Testis (tissue), 3 donors: ENCODE measurements around the gene EPHB1. TPM values are rescaled to one million over a fixed set of nuclear protein-coding genes. Genes with fewer than 3 reads are reported as not detected.

Experiments used
- DNase-seq: peaks from one replicate; pipeline ENCODE4 v3.0.0-alpha.2; 2019
- H3K27ac ChIP-seq, 2 donors: fragments of 200-600 bp; sonication (generic); one replicate each; pipeline ENCODE4 v1.5.1; 2019
- H3K27me3 ChIP-seq: fragments of 200-600 bp; sonication (generic); one replicate; pipeline ENCODE4 v1.5.1; 2019
- H3K36me3 ChIP-seq: fragments of 200-600 bp; sonication (generic); one replicate; pipeline ENCODE4 v1.5.1; 2017; ENCODE audit warnings: low read depth; ENCODE audit errors: missing control alignments
- H3K4me1 ChIP-seq: fragments of 200-600 bp; sonication (generic); one replicate; pipeline ENCODE4 v1.5.1; 2019
- H3K4me3 ChIP-seq, 2 donors: fragments of 200-600 bp; sonication (generic); one replicate each; pipeline ENCODE4 v1.5.1; 2017 to 2019
- H3K9me3 ChIP-seq: fragments of 200-600 bp; sonication (generic); one replicate; pipeline ENCODE4 v1.5.1; 2017
- CTCF ChIP-seq, 3 experiments: fragments of 450-650 bp in 2 of 3; fragments of 200-600 bp in 1 of 3; sonication (generic) in 1 of 3; IDR thresholded peaks; one replicate each; pipeline ENCODE4 v1.5.1; 2016 to 2019; ENCODE audit warnings: antibody characterized with exemption in 3 of 3, mild to moderate bottlenecking in 2 of 3, moderate library complexity in 1 of 3
- POLR2A ChIP-seq: fragments of 450-650 bp; IDR thresholded peaks from one replicate; pipeline ENCODE4 v1.6.1; 2017; ENCODE audit warnings: antibody characterized with exemption, mild to moderate bottlenecking, moderate library complexity
- WGBS, 2 donors: methylation state at CpG; one replicate each; pipeline ENCODE4 v1.1.5; 2018; 5-methylcytosine and 5-hydroxymethylcytosine counted together
- intact Hi-C: fragments of 100-400 bp; cut with DNase I; formaldehyde crosslinking; loops from one replicate; pipeline ENCODE4 v1.15.1; 2023; ENCODE audit warnings: low total_unique reads
- polyA plus RNA-seq: library from polyadenylated mRNA; stranded (reverse); fragments of 350-450 nt; fragmentation: Illumina TruSeq; extraction: RNeasy Lipid Tissue Mini Kit (QIAGEN cat#74804); gene quantifications from one replicate; pipeline ENCODE4 v1.2.3, GENCODE V29; 2014; ENCODE audit warnings: low read depth, low replicate concordance; ENCODE audit not compliant: insufficient read depth
- total RNA-seq, 2 donors: library from RNA; depleted of rRNA; stranded (reverse); fragments of >200 nt; gene quantifications; one replicate each; pipeline ENCODE4 v1.2.3, GENCODE V29; 2016

Gene EPHB1
- total and polyA plus RNA-seq, 3 donors from 2014 or later: 20.8 to 37.1 (median 31.3) TPM

GRCh38 chr3:134765468-134765867, 29.6 kb upstream of the EPHB1 start:
- TF ChIP-seq POLR2A (no peak), CTCF (IDR thresholded peaks at IDR 0.05) (no peak)
- Histone ChIP-seq H3K36me3 (no peaks in the 10 kb centered on the region), H3K27me3 (no peaks in the 10 kb centered on the region), H3K9me3 (no peaks in the 10 kb centered on the region), H3K4me3 (no peak overlapping the region), H3K4me1 (peaks cover 2% of the 10 kb centered on the region), H3K27ac (no peak overlapping the region)
- DNase-seq: no peak
- WGBS, 2 donors: 91 to 93% methylated on average over 2 of the region's 2 CpGs
- intact Hi-C loops: no loop called here

- Histone ChIP-seq H3K27ac (no peak overlapping the region), H3K4me3 (no peak overlapping the region), H3K36me3 (no peaks in the 10 kb centered on the region), H3K9me3 (no peaks in the 10 kb centered on the region), H3K27me3 (no peaks in the 10 kb centered on the region), H3K4me1 (no peaks in the 10 kb centered on the region)
- intact Hi-C loops: no loop called here
- 93 to 100% methylated on average over 1 of the region's 1 CpG for WGBS, 2 donors
- TF ChIP-seq POLR2A (no peak), CTCF (IDR thresholded peaks at IDR 0.05) (no peak)
- no peak for DNase-seq
Observed at GRCh38 chr3:134766290-134766689, 28.8 kb upstream of the EPHB1 start.

GRCh38 chr3:134768116-134768515, 26.9 kb upstream of the EPHB1 start:
- no peak for DNase-seq
- 68 to 73% methylated on average over 3 of the region's 3 CpGs for whole genome bisulfite sequencing, 2 donors
- Histone ChIP-seq H3K36me3 (no peaks in the 10 kb centered on the region), H3K27me3 (no peaks in the 10 kb centered on the region), H3K27ac (no peak overlapping the region), H3K9me3 (no peaks in the 10 kb centered on the region), H3K4me1 (no peaks in the 10 kb centered on the region), H3K4me3 (no peak overlapping the region)
- TF ChIP-seq POLR2A (no peak), CTCF (IDR thresholded peaks at IDR 0.05) (no peak)
- intact Hi-C loops: no loop called here

- Histone ChIP-seq H3K4me1 (no peaks in the 10 kb centered on the region), H3K27me3 (no peaks in the 10 kb centered on the region), H3K36me3 (no peaks in the 10 kb centered on the region), H3K27ac (no peak overlapping the region), H3K4me3 (no peak overlapping the region), H3K9me3 (no peaks in the 10 kb centered on the region)
- 81 to 93% methylated on average over 5 of the region's 5 CpGs for WGBS, 2 donors
- no peak for DNase-seq
- intact Hi-C loops: no loop called here
- TF ChIP-seq CTCF (IDR thresholded peaks at IDR 0.05) (no peak), POLR2A (no peak)
Observed at GRCh38 chr3:134768837-134769236, 26.2 kb upstream of the EPHB1 start.

- no peak for DNase-seq
- Histone ChIP-seq H3K9me3 (no peaks in the 10 kb centered on the region), H3K36me3 (no peaks in the 10 kb centered on the region), H3K27me3 (no peaks in the 10 kb centered on the region), H3K4me1 (no peaks in the 10 kb centered on the region), H3K27ac (no peak overlapping the region), H3K4me3 (no peak overlapping the region)
- TF ChIP-seq POLR2A (no peak), CTCF (IDR thresholded peaks at IDR 0.05) (no peak)
- intact Hi-C loops: no loop called here
- WGBS, 2 donors: 89 to 97% methylated on average over 2 of the region's 2 CpGs
Observed at GRCh38 chr3:134769287-134769868, 25.7 kb upstream of the EPHB1 start.
